Measurements from ENCODE around the gene CNOT4. TPM values are rescaled to one million over a fixed set of nuclear protein-coding genes. Genes with fewer than 3 reads are reported as not detected.

Gene CNOT4
- total RNA-seq, 1 experiment from 2014 or later: 14.6 TPM

DNA sequence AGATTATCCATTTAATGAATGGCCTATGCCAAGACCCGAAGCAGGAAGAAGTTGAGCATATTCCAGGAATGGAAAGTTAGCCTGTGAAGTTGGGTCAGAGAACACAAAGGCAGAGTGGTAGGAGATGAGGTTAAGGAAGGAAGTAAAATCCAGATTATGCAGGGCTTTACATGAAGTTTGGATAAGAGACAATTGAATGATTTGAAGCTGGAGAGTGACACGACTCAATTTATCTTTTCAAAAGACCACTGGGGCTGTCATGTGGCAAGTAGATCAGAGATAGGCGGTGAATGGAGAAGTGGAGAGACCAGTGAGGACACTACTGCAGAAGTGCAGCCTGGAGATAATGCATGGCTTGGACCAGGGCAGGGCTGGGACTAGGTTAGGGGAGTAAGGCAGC is 7.2 kb upstream of the CNOT4 start (continued):
- TF ChIP-seq, protein P1, sequence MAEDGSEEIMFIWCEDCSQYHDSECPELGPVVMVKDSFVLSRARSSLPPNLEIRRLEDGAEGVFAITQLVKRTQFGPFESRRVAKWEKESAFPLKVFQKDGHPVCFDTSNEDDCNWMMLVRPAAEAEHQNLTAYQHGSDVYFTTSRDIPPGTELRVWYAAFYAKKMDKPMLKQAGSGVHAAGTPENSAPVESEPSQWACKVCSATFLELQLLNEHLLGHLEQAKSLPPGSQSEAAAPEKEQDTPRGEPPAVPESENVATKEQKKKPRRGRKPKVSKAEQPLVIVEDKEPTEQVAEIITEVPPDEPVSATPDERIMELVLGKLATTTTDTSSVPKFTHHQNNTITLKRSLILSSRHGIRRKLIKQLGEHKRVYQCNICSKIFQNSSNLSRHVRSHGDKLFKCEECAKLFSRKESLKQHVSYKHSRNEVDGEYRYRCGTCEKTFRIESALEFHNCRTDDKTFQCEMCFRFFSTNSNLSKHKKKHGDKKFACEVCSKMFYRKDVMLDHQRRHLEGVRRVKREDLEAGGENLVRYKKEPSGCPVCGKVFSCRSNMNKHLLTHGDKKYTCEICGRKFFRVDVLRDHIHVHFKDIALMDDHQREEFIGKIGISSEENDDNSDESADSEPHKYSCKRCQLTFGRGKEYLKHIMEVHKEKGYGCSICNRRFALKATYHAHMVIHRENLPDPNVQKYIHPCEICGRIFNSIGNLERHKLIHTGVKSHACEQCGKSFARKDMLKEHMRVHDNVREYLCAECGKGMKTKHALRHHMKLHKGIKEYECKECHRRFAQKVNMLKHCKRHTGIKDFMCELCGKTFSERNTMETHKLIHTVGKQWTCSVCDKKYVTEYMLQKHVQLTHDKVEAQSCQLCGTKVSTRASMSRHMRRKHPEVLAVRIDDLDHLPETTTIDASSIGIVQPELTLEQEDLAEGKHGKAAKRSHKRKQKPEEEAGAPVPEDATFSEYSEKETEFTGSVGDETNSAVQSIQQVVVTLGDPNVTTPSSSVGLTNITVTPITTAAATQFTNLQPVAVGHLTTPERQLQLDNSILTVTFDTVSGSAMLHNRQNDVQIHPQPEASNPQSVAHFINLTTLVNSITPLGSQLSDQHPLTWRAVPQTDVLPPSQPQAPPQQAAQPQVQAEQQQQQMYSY (CRISPR knock-in tag; IDR thresholded peaks at IDR 0.05): no peak
- TF ChIP-seq ZNF121 (CRISPR knock-in tag; IDR thresholded peaks at IDR 0.05) (no peak), FOXJ3 (CRISPR knock-in tag; IDR thresholded peaks at IDR 0.05; ENCODE audit: borderline replicate concordance) (no peak), IRF2 (CRISPR knock-in tag; IDR thresholded peaks at IDR 0.05; ENCODE audit: borderline replicate concordance, low read depth) (no peak)
- TF ChIP-seq, protein P2, sequence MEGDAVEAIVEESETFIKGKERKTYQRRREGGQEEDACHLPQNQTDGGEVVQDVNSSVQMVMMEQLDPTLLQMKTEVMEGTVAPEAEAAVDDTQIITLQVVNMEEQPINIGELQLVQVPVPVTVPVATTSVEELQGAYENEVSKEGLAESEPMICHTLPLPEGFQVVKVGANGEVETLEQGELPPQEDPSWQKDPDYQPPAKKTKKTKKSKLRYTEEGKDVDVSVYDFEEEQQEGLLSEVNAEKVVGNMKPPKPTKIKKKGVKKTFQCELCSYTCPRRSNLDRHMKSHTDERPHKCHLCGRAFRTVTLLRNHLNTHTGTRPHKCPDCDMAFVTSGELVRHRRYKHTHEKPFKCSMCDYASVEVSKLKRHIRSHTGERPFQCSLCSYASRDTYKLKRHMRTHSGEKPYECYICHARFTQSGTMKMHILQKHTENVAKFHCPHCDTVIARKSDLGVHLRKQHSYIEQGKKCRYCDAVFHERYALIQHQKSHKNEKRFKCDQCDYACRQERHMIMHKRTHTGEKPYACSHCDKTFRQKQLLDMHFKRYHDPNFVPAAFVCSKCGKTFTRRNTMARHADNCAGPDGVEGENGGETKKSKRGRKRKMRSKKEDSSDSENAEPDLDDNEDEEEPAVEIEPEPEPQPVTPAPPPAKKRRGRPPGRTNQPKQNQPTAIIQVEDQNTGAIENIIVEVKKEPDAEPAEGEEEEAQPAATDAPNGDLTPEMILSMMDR (IDR thresholded peaks at IDR 0.05): no peak
- TF ChIP-seq, protein P3, sequence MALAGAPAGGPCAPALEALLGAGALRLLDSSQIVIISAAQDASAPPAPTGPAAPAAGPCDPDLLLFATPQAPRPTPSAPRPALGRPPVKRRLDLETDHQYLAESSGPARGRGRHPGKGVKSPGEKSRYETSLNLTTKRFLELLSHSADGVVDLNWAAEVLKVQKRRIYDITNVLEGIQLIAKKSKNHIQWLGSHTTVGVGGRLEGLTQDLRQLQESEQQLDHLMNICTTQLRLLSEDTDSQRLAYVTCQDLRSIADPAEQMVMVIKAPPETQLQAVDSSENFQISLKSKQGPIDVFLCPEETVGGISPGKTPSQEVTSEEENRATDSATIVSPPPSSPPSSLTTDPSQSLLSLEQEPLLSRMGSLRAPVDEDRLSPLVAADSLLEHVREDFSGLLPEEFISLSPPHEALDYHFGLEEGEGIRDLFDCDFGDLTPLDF (CRISPR knock-in tag; IDR thresholded peaks at IDR 0.05): no peak
- TF ChIP-seq, protein P4, sequence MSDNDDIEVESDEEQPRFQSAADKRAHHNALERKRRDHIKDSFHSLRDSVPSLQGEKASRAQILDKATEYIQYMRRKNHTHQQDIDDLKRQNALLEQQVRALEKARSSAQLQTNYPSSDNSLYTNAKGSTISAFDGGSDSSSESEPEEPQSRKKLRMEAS (CRISPR knock-in tag; IDR thresholded peaks at IDR 0.05): no peak
- TF ChIP-seq, protein P5, sequence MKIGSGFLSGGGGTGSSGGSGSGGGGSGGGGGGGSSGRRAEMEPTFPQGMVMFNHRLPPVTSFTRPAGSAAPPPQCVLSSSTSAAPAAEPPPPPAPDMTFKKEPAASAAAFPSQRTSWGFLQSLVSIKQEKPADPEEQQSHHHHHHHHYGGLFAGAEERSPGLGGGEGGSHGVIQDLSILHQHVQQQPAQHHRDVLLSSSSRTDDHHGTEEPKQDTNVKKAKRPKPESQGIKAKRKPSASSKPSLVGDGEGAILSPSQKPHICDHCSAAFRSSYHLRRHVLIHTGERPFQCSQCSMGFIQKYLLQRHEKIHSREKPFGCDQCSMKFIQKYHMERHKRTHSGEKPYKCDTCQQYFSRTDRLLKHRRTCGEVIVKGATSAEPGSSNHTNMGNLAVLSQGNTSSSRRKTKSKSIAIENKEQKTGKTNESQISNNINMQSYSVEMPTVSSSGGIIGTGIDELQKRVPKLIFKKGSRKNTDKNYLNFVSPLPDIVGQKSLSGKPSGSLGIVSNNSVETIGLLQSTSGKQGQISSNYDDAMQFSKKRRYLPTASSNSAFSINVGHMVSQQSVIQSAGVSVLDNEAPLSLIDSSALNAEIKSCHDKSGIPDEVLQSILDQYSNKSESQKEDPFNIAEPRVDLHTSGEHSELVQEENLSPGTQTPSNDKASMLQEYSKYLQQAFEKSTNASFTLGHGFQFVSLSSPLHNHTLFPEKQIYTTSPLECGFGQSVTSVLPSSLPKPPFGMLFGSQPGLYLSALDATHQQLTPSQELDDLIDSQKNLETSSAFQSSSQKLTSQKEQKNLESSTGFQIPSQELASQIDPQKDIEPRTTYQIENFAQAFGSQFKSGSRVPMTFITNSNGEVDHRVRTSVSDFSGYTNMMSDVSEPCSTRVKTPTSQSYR (CRISPR knock-in tag; IDR thresholded peaks at IDR 0.05): no peak
- TF ChIP-seq, protein P6, sequence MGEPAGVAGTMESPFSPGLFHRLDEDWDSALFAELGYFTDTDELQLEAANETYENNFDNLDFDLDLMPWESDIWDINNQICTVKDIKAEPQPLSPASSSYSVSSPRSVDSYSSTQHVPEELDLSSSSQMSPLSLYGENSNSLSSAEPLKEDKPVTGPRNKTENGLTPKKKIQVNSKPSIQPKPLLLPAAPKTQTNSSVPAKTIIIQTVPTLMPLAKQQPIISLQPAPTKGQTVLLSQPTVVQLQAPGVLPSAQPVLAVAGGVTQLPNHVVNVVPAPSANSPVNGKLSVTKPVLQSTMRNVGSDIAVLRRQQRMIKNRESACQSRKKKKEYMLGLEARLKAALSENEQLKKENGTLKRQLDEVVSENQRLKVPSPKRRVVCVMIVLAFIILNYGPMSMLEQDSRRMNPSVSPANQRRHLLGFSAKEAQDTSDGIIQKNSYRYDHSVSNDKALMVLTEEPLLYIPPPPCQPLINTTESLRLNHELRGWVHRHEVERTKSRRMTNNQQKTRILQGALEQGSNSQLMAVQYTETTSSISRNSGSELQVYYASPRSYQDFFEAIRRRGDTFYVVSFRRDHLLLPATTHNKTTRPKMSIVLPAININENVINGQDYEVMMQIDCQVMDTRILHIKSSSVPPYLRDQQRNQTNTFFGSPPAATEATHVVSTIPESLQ (CRISPR knock-in tag; IDR thresholded peaks at IDR 0.05): no peak

DNA sequence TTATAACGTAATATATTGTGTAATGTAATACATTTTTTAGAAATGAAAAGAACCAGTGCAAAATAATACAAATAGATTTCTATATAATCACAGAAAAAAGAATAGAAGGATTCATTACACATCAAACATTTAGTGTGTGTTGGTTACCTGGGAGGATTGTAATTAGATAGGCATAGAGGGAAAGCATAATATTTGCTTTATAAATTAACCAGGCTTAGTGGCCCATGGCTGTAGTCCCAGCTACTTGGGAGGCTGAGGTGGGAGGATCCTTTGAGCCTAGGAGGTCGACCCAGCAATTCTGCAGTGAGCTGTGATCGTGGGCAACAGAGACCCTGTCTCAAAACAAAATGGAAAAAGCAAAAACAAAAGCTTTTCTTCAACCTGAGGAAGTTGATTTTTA is 5.0 kb upstream of the CNOT4 start:
- Mint-ChIP-seq H3K36me3 (no peaks in the 10 kb centered on the region), H3K9me3 (no peaks in the 10 kb centered on the region), H3K27ac (no peak overlapping the region), H3K4me3 (no peak overlapping the region), H3K4me1 (peaks cover 4% of the 10 kb centered on the region; the same call in 1 of the 2 replicates), H3K27me3 (ENCODE audit: low read depth) (no peaks in the 10 kb centered on the region)
- DNase-seq (ENCODE audit: low spot score): no peak
- CTCF ChIA-PET: interaction anchor here (1.7 kb wide), 1 partner anchor 131 kb away, joined by 6 read pairs; no protein-coding TSS in a partner anchor
- ATAC-seq: no peak
- POLR2A ChIA-PET: no interaction called here
- TF ChIP-seq, protein P1 (CRISPR knock-in tag; IDR thresholded peaks at IDR 0.05): no peak
- no peak for TF ChIP-seq GTF2I (CRISPR knock-in tag; conservative IDR thresholded peaks at IDR 0.05)
- TF ChIP-seq, protein P5 (CRISPR knock-in tag; IDR thresholded peaks at IDR 0.05): no peak
- no peak for TF ChIP-seq GRHL2 (CRISPR knock-in tag; IDR thresholded peaks at IDR 0.05; ENCODE audit: insufficient replicate concordance, severe bottlenecking)
- TF ChIP-seq, protein P7, sequence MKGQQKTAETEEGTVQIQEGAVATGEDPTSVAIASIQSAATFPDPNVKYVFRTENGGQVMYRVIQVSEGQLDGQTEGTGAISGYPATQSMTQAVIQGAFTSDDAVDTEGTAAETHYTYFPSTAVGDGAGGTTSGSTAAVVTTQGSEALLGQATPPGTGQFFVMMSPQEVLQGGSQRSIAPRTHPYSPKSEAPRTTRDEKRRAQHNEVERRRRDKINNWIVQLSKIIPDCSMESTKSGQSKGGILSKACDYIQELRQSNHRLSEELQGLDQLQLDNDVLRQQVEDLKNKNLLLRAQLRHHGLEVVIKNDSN (CRISPR knock-in tag; IDR thresholded peaks at IDR 0.05): no peak
- TF ChIP-seq, protein P2 (IDR thresholded peaks at IDR 0.05): no peak

Measured in WTC11 (cell line).